Caco-2 (cell line): ENCODE results near the gene BMP10. TPM values are rescaled to one million over a fixed set of nuclear protein-coding genes. Genes with fewer than 3 reads are reported as not detected.

ENCODE experiments used
- BruUV-seq: library from RNA; stranded (reverse); fragments of 400-500 nt; replicated peaks from 2 replicates; lab custom pipeline; 2021; lab: Mats Ljungman, UMichigan
- CTCF ChIA-PET: fragments of 300-600 bp; sonication (Branson Sonifier 250); formaldehyde crosslinking; loops from one replicate; lab custom pipeline; 2022; ENCODE audit warnings: antibody characterized with exemption; lab: Charles Lee
- POLR2A ChIA-PET: fragments of 300-600 bp; sonication (Branson Sonifier 250); formaldehyde crosslinking; loops from one replicate; lab custom pipeline; 2022; ENCODE audit warnings: antibody characterized with exemption; lab: Charles Lee
- DNase-seq, 2 experiments: peaks; one replicate each; pipeline versions ENCODE4 v3.0.0 to v3.0.0-alpha.2; 2020 to 2022
- H3K27me3 ChIP-seq: replicated peaks from 2 replicates; pipeline ENCODE4 v1.6.0; 2011; ENCODE audit warnings: low read length; ENCODE audit not compliant: control insufficient read depth, insufficient read depth
- H3K36me3 ChIP-seq: 2 replicates; pipeline ENCODE4 v1.5.1; 2011; ENCODE audit warnings: low read length; ENCODE audit not compliant: control insufficient read depth, insufficient read depth
- H3K4me1 ChIP-seq: fragments of 250-450 bp; sonication (Bioruptor Pico); 2 replicates; pipeline ENCODE4 v1.5.1; 2020; ENCODE audit warnings: mild to moderate bottlenecking
- H3K4me3 ChIP-seq: 2 replicates; pipeline ENCODE4 v1.5.1; 2011; ENCODE audit warnings: low read depth, mild to moderate bottlenecking, control low read depth, low read length
- H3K9me3 ChIP-seq: fragments of 250-450 bp; sonication (Bioruptor Pico); 2 replicates; pipeline ENCODE4 v1.5.1; 2020; ENCODE audit warnings: mild to moderate bottlenecking, moderate library complexity
- H3K27ac Mint-ChIP-seq: one replicate; pipeline ENCODE4 v1.8.0; 2022; ENCODE audit warnings: mixed read lengths; ENCODE audit not compliant: unreplicated experiment
- H3K27me3 Mint-ChIP-seq: one replicate; pipeline ENCODE4 v1.8.0; 2022; ENCODE audit warnings: mixed read lengths; ENCODE audit not compliant: insufficient read depth, unreplicated experiment
- H3K36me3 Mint-ChIP-seq: one replicate; pipeline ENCODE4 v1.8.0; 2022; ENCODE audit warnings: mild to moderate bottlenecking, mixed read lengths; ENCODE audit not compliant: insufficient read depth, unreplicated experiment
- H3K4me1 Mint-ChIP-seq: one replicate; pipeline ENCODE4 v1.8.0; 2022; ENCODE audit warnings: low read depth, mixed read lengths; ENCODE audit not compliant: unreplicated experiment
- H3K4me3 Mint-ChIP-seq: one replicate; pipeline ENCODE4 v1.8.0; 2022; ENCODE audit warnings: mild to moderate bottlenecking, moderate library complexity, mixed read lengths; ENCODE audit not compliant: unreplicated experiment
- H3K9me3 Mint-ChIP-seq: one replicate; pipeline ENCODE4 v1.8.0; 2022; ENCODE audit warnings: mixed read lengths; ENCODE audit not compliant: unreplicated experiment
- CTCF ChIP-seq, 2 experiments: fragments of 200-600 bp in 1 of 2; IDR thresholded peaks; 1 replicate in 1 of 2; 2 replicates in 1 of 2; pipeline versions ENCODE4 v1.5.1 to v1.8.0; 2011 to 2022; ENCODE audit warnings: antibody characterized with exemption in 1 of 2, control low read depth in 1 of 2, inconsistent platforms in 1 of 2, low read depth in 1 of 2, low read length in 1 of 2, mild to moderate bottlenecking in 1 of 2, moderate library complexity in 1 of 2; ENCODE audit not compliant: insufficient read depth in 1 of 2, severe bottlenecking in 1 of 2, unreplicated experiment in 1 of 2
- intact Hi-C: fragments of 100-400 bp; cut with micrococcal nuclease; formaldehyde crosslinking; loops from one replicate; pipeline ENCODE4 v1.10.0; 2022; ENCODE audit not compliant: unreplicated experiment
- total RNA-seq: library from RNA; stranded (reverse); gene quantifications from 2 replicates; pipeline ENCODE4 v1.2.3, GENCODE V29; 2022

Gene BMP10
- total RNA-seq, 1 experiment from 2014 or later: not detected

- Histone ChIP-seq H3K27me3 (no peaks in the 10 kb centered on the region), H3K36me3 (no peaks in the 10 kb centered on the region), H3K9me3 (no peaks in the 10 kb centered on the region), H3K4me3 (no peak overlapping the region), H3K4me1 (peaks cover 5% of the 10 kb centered on the region; the same call in 1 of the 2 replicates)
- peaks cover 10% of the 10 kb centered on the region for H3K4me1 Mint-ChIP-seq
- POLR2A ChIA-PET: no interaction called here
- no TSS peak for BruUV-seq
- intact Hi-C loops: no loop called here
- H3K27me3 Mint-ChIP-seq: peaks cover 4% of the 10 kb centered on the region
- DNase-seq: no peak
- H3K9me3 Mint-ChIP-seq: no peaks in the 10 kb centered on the region
- no peak overlapping the region for H3K27ac Mint-ChIP-seq
- no peak for TF ChIP-seq CTCF (IDR thresholded peaks at IDR 0.05; ENCODE audit: insufficient read depth in 1 of 2, low read depth in 1 of 2, low read length in 1 of 2, severe bottlenecking in 1 of 2, unreplicated experiment in 1 of 2)
- no peak overlapping the region for H3K4me3 Mint-ChIP-seq
- no peaks in the 10 kb centered on the region for H3K36me3 Mint-ChIP-seq
- CTCF ChIA-PET: no interaction called here
Measured at GRCh38 chr2:68825866-68826265, 45.3 kb downstream of the BMP10 start.

GRCh38 chr2:68824831-68825230 is 46.4 kb downstream of the BMP10 start:
- ChIA-PET CTCF (no interaction called here), POLR2A (no interaction called here)
- H3K9me3 ChIP-seq: no peaks in the 10 kb centered on the region
- no peak overlapping the region for H3K27ac Mint-ChIP-seq
- H3K36me3 Mint-ChIP-seq: no peaks in the 10 kb centered on the region
- no peak for TF ChIP-seq CTCF (IDR thresholded peaks at IDR 0.05; ENCODE audit: insufficient read depth in 1 of 2, low read depth in 1 of 2, low read length in 1 of 2, severe bottlenecking in 1 of 2, unreplicated experiment in 1 of 2)
- no peaks in the 10 kb centered on the region for H3K27me3 ChIP-seq
- H3K36me3 ChIP-seq: no peaks in the 10 kb centered on the region
- intact Hi-C loops: no loop called here
- H3K27me3 Mint-ChIP-seq: peaks cover 4% of the 10 kb centered on the region
- H3K4me1 ChIP-seq: peaks cover 5% of the 10 kb centered on the region; the same call in 1 of the 2 replicates
- no peak overlapping the region for H3K4me3 ChIP-seq
- no peak for DNase-seq
- no peak overlapping the region for H3K4me3 Mint-ChIP-seq
- peaks cover 10% of the 10 kb centered on the region for H3K4me1 Mint-ChIP-seq
- no TSS peak for BruUV-seq
- no peaks in the 10 kb centered on the region for H3K9me3 Mint-ChIP-seq

GRCh38 chr2:68822207-68822872 is 48.9 kb downstream of the BMP10 start:
- Histone ChIP-seq H3K27me3 (no peaks in the 10 kb centered on the region), H3K9me3 (no peaks in the 10 kb centered on the region), H3K36me3 (no peaks in the 10 kb centered on the region), H3K4me3 (no peak overlapping the region), H3K4me1 (no peaks in the 10 kb centered on the region)
- no peaks in the 10 kb centered on the region for H3K9me3 Mint-ChIP-seq
- no peak overlapping the region for H3K4me3 Mint-ChIP-seq
- CTCF ChIA-PET: no interaction called here
- no peak for DNase-seq
- peaks cover 4% of the 10 kb centered on the region for H3K27me3 Mint-ChIP-seq
- BruUV-seq: no TSS peak
- intact Hi-C loops: no loop called here
- no peaks in the 10 kb centered on the region for H3K4me1 Mint-ChIP-seq
- POLR2A ChIA-PET: no interaction called here
- no peaks in the 10 kb centered on the region for H3K36me3 Mint-ChIP-seq
- TF ChIP-seq CTCF (IDR thresholded peaks at IDR 0.05; ENCODE audit: insufficient read depth in 1 of 2, low read depth in 1 of 2, low read length in 1 of 2, severe bottlenecking in 1 of 2, unreplicated experiment in 1 of 2): no peak
- H3K27ac Mint-ChIP-seq: no peak overlapping the region
